Panc1 (cell line): ENCODE measurements around the gene SCP2.

Experiments used
- CTCF ChIP-seq: fragments of 450-650 bp; IDR thresholded peaks from 2 replicates; pipeline ENCODE4 v1.5.1; 2017; ENCODE audit warnings: mild to moderate bottlenecking
- SIN3A ChIP-seq: IDR thresholded peaks from 2 replicates; pipeline ENCODE4 v1.6.1; 2012; ENCODE audit warnings: low read depth, mild to moderate bottlenecking, low read length, moderate library complexity, borderline replicate concordance; ENCODE audit not compliant: insufficient read depth

DNA sequence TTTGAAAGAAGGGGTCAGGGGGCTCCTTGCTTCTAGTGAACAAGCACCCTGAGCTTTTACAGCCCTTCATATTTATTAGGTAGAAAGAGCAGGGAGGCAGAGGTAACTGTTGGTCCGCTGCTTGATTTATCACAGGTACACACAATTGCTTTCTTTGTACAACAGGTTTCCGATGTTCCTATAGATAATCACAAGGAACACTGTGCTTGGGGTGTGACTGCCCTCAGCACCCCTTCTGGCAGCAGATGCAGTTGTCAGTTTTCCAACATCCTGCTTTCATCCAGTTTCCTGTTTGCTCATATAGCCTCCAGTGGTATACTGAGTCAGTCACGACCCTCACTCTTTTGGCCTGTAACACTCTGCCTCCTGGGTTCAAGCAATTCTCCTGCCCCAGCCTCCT lies 40.6 kb downstream of the SCP2 start:
- no peak for TF ChIP-seq CTCF
- no peak for TF ChIP-seq SIN3A
